ENCODE measurements around the gene AGPAT3.

Gene AGPAT3

DNA sequence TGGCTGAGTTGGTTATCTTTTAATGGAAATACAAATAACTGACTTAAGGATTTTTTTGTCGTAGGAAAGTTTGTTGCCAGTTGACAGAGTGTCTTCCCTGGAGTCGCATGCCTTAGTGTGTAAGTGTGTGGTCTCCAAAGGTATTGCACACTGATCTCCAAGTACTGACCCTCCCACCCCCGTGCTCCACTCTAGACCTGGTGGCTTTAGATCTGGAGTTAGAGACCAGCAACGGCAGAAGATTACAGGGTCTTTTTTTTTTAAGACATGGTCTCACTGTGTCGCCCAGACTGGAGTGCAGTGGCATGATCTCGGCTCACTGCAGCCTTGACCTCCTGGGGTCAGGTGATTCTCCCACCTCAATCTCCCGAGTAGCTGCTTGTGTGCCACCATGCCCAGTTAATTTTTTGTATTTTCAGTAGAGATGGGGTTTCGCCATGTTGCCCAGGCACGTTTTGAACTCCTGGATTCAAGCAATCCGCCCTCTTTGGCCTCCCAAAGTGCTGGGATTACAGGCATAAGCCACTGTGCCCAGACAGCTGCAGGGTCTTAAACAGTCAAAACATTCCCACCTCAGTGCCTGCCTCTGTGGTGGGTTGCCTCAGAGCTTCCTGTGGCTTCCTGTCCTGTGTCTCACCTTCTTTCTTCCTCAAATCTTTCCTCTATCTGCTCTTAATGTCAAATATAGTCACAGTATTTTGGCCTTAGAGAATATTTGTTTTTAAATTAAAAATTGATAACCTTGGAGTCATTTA is 154.0 kb downstream of the AGPAT3 start:
- DNase-seq (ENCODE audit: low read depth in 2 of 2), result no peak

DNA sequence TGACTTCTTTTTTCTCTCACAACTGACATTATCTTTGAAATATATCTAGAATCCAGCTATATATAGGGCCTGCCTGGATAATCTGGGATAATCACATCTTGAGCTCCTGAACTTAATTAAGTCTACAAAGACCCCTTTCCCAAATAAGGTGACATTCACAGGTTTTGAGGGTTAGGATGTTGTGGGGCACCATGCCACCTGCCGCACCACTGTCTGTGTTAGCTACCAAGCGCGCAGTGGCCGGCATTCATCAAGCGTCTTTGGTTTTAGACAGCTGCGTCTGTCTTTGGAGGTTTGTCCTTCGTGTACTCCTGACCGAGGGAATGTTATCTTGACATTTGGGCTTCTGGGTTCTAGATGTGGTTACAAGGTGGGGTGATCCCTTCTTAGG is 154.5 kb downstream of the AGPAT3 start:
- DNase-seq (ENCODE audit: low read depth in 2 of 2), result no peak

- DNase-seq (ENCODE audit: low read depth in 2 of 2), result no peak
Observed at GRCh38 chr21:44020551-44020950, 155.5 kb downstream of the AGPAT3 start.

DNA sequence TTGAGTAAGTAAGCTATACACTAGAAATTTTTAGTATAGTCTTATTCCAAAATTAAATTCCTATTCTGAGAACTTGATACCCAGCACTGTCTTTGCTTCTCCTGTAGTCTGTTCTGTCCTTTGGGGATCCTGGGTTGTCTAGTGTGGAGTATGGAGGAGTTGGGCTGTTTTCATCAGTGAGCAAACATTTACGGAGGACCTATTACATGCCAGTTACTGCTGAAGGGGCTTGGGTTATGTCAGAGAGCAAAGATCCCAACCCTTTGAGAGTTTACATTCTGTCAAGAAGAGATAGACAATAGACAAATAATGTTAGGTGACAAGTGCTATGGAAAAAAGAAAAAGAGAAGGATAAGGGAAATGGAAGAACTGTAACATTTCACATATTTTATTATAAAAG is 156.0 kb downstream of the AGPAT3 start:
- no peak for DNase-seq (ENCODE audit: low read depth in 2 of 2)

- no peak for DNase-seq (ENCODE audit: low read depth in 2 of 2)
Observed at GRCh38 chr21:44024257-44024656, 159.2 kb downstream of the AGPAT3 start.

DNA sequence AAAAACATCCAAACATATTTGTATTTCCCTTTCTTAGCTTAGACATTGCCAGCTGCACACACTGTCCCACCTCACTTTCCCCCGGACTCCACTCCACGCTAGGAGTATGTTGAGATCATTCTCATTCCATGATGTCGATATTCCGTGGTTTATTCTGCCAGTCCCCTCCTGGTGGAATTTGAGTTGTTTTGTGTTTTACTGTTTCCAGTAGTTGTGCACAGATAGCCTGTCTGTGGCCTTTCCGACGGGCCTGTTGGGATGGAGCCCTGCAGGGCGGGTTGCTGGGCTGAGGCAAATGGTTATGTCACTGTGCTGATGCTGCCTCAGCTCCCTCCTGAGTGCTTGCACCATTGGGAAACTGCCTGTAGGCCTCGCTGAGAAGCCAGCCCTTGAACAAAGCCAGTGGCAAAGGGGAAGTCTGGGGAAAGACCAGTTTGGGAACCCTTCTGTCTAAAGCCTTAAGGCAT is 159.9 kb downstream of the AGPAT3 start:
- DNase-seq (ENCODE audit: low read depth in 2 of 2), result no peak

- no peak for DNase-seq (ENCODE audit: low read depth in 2 of 2)
Observed at GRCh38 chr21:44027607-44028286, 162.7 kb downstream of the AGPAT3 start.

DNA sequence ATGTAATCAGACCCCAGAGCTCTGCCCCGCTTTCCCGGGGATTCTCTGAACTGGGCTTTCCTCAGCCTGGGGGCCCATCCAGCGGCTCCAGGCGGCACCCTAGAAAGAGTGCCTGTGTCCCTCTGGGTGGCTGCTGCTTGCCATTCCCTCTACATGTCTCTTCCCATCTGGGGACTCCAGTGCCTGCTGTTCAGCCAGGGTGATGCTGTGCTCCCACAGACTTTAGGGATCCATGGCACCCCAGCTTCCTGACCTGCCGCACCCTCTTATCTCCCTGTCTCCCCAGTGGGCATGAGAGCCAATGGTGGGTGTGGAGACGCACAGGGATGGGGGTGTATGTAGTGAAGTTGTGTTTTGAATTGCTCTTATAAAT is 163.2 kb downstream of the AGPAT3 start:
- DNase-seq (ENCODE audit: low read depth in 2 of 2), result no peak

GRCh38 chr21:44029460-44030087 is 164.6 kb downstream of the AGPAT3 start:
- DNase-seq (ENCODE audit: low read depth in 2 of 2), result no peak

DNA sequence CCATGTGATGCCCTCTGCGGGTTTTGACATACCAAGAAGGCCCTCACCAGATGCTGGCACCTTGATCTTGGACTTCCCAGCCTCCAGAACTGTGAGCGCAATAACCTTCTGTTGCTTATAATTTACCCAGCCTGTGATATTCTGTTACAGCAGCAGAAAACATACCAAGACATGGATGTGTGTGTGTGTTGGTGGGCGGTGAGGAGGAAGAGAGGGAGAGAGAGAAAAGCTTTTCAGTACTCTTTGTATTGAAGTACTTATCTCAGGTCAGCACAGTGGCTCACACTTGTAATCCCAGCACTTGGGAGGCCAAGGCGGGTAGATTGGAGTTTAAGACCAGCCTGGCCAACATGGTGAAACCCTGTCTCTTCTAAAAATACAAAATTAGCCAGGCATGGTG is 170.2 kb downstream of the AGPAT3 start:
- DNase-seq (ENCODE audit: low read depth in 2 of 2), result no peak

Data from stimulated activated CD8-positive, alpha-beta memory T cell treated with anti-CD3 and anti-CD28 coated beads, Interleukin-7, amount 100 ng/mL, for 1 hour (primary cell).